ENCODE results near the gene RADIL.

Gene RADIL

DNA sequence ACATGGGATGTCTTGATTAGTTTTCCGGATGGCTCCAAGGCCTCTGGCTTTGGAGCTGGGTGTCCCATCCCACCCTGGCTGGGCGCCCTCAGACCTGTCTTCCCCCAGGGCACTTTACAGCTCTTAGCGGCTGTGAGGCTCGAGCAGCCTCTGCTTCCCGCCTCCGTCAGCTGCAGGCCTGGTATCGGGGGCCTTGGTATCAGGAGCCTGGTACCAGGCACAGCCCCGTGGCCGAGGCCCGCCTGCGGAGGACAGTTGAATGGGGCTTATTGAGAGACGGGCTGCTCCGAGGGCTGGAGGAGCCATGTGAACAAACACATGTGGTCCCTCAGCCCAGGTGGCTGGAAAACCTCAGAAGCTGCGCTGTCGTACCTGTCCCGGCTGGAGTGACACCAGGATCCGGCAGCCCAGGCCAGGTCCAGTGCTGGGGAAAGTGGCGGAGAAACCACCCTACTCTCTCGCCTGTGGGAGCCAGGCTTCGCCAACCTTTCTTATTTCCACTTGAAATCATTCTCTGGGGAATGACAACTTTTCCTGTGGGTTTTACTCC, 132.0 kb downstream of the RADIL start:
- no peak for DNase-seq

DNA sequence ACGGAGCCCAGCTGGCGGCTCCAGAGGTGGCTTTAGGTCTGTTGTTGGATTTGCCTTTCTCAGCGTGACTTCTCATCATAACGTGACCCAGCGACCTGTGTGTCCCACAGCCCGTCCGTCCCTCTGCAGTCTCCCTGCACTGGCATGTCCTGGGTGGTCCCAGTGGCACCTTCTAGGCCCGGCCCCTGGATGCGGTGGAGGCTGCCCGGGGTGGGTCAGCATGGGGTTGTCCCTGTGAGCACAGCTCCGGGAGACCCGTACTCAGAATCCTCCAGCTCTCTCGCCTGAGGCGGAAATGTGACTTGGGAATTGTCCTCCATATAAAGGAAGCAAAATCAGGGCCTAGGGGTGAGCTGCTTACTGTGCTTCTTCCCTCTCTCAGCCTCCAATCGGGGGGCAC, 133.7 kb downstream of the RADIL start:
- no peak for DNase-seq

- no peak for DNase-seq
These were observed 134.2 kb downstream of the RADIL start for GRCh38 chr7:4749363-4749762.
